GM19239 (cell line): ENCODE data around the gene RAB6B.
A peak's percentile ranks its signal among the peaks of the same experiment; 100 is the strongest.

Experiments used
- DNase-seq: peaks from one replicate; pipeline ENCODE4 v3.0.0; 2011; ENCODE audit warnings: low spot score; ENCODE audit not compliant: insufficient read length
- FAIRE-seq: peaks from 2 replicates; lab custom pipeline; 2011; peaks lifted over from hg19 to GRCh38; lab: Jason Lieb, UNC

Gene RAB6B

GRCh38 chr3:133825969-133826727 is 69.5 kb downstream of the RAB6B start:
- DNase-seq = no peak
- no peak for FAIRE-seq

DNA sequence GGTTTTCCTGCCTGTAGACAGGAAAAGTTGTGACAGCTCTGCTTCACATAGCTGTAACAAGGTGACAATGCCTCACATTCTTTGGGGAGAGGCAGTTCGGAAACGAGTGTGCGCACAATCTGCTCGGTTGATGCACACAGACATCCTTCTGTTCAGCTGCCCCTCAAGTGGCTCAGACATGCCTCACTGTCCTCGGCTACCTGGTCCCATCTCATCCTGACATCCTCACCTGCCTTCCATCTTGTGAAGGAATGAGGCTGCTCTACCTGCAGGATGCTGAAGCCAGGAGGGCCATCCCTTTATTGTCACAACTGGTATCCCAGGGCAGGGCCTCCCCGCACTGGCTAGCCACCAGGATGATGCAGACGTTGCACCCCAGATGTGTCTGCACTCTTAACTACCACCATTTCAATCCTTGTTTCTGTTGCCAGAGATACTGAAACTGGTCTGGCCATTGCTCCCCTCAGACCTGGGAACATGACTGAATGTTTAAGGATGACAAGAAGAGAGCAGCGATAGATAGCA is 70.7 kb downstream of the RAB6B start:
- no peak for DNase-seq
- no peak for FAIRE-seq

GRCh38 chr3:133821767-133822638 is 73.7 kb downstream of the RAB6B start:
- no peak for DNase-seq

GRCh38 chr3:133820889-133821675 is 74.6 kb downstream of the RAB6B start:
- DNase-seq (no peak), FAIRE-seq (no peak)

More at GRCh38 chr3:133821767-133822638, 73.7 kb downstream of the RAB6B start:
- no peak for FAIRE-seq

- DNase-seq = no peak
- FAIRE-seq = no peak
These were observed 75.6 kb downstream of the RAB6B start for GRCh38 chr3:133820129-133820528.

GRCh38 chr3:133815386-133815785 is 80.3 kb downstream of the RAB6B start:
- no peak for FAIRE-seq
- DNase-seq = no peak

- DNase-seq (no peak), FAIRE-seq (no peak)
These were observed 82.8 kb downstream of the RAB6B start for GRCh38 chr3:133812872-133813271.

DNA sequence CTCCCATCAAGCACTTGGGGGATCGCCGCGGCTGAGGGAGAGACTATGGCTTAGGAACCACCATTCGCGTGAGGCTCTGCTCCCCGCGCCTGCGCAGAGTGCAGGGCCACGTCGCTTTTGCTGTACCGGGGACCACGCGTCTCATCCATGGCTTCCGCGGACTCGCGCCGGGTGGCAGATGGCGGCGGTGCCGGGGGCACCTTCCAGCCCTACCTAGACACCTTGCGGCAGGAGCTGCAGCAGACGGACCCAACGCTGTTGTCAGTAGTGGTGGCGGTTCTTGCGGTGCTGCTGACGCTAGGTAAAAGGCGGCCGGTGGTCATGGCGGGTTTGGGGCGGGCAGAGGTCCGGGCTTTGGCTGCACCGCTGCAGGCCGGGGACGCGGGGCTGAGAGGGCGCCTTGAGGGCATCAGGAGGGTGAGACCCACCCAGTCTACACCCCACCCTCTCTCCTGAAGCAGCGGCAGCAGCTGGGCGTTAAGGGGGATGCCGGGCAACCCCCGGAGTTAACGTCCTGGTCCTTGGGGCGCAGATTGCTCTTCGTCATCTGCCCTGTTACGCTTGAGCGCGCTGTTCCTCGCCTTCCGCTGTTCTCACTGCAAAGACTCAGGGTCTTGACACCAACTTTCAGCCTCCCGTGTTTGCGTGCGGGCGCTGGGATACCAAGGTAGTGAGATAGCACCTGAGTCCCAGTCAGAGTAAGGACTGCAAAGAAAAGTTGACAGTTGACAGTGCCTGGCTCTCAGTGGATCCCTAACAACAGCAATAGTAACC is 89.8 kb downstream of the RAB6B start, which contains the start of gene SRPRB:
TSS of gene SRPRB (plus strand) at position 114 of the 774 bp plus-strand sequence. CDS start at position 148, 34 bp downstream.
- DNase-seq (peak; percentile 94), FAIRE-seq (peak; percentile 97)

- no peak for FAIRE-seq
- DNase-seq = no peak
These were observed 90.3 kb downstream of the RAB6B start for GRCh38 chr3:133805384-133805701.

GRCh38 chr3:133804896-133805295 is 90.8 kb downstream of the RAB6B start:
- FAIRE-seq = no peak
- no peak for DNase-seq

- DNase-seq (no peak), FAIRE-seq (no peak)
These were observed 92.2 kb downstream of the RAB6B start for GRCh38 chr3:133803469-133803868.

DNA sequence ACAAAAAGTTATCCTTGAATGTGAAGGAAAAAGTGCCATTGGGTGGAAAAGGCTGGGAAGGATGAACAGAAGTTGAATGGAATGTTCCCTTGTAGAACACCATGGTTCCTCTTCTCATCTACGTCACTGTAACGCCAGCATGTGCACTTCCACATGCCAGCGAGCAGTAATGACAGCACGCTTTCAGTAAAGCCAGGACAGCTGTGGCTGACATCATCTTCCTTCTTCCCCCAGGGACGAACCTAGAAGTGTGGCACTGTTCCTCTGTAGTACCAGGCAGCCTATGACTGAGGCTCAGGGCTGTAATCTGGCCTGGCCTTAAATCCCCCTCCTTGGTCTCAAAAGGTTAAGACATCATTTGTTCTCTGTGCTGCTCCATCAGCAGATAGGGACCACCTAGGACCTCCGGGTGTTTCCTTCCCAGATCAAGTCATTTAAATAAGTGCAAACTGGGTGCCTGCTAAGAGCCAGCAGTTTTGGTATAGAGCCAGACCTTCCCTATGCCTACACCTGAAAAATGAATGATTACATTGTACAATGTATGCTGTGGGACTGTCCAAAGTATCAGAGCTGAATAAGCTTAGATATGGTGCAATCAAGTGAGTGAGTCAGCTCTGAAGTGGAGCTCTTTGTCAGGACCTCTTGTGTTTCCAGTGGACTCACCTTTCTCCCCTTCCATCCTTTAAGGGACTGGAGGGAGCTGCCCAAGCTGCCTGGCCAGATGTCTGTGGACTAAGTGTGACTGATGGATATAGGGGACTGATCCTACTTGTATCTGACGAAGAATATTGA is 95.7 kb downstream of the RAB6B start:
- FAIRE-seq = no peak
- no peak for DNase-seq

GRCh38 chr3:133797396-133798105 is 98.1 kb downstream of the RAB6B start:
- FAIRE-seq = no peak
- no peak for DNase-seq

DNA sequence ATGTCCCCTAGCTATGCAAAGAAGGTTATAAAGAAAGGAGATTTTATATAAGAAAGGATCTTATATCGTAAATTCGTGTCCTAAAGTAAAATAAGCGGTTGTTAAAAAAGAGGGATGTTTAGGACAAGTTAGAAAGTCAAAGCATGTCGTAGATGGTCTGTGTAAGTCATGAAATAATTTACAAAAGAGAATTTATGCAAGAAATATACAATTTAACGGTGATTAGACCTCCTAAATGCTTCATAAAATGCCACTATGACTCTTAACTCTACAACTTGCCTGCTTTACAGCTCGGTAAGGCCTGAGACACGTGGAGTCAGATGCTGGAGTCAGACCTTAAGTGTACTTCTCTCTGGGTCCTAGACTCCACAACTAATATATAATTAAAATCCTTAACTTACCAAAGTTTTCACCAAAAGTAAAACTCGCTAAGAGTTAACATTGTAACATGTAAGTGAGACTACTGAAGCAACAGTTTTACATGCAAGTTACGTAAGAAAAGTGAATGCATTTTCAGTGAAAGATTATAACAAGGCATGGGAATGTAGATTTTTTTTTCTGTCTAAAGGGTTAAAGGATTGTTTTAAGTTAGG is 103.4 kb downstream of the RAB6B start:
- DNase-seq (no peak), FAIRE-seq (no peak)

DNA sequence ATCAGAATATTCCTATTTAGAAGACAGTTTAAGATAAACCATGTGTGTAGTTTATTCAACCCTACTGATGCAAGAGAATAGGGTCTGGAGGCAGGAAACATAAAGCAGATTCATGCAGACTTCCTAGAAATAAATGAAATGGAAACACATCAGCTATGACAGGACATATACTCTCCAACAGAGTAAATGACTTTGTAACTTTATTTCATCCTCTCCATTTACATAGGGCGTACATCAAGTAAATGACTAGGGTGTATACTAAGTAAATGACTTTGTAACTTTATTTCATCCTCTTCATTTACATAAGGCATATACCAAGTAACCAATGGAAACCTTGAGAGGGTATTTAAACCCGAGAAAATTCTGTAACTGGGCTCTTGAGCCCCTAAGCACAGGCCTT is 107.7 kb downstream of the RAB6B start:
- no peak for DNase-seq
- no peak for FAIRE-seq

DNA sequence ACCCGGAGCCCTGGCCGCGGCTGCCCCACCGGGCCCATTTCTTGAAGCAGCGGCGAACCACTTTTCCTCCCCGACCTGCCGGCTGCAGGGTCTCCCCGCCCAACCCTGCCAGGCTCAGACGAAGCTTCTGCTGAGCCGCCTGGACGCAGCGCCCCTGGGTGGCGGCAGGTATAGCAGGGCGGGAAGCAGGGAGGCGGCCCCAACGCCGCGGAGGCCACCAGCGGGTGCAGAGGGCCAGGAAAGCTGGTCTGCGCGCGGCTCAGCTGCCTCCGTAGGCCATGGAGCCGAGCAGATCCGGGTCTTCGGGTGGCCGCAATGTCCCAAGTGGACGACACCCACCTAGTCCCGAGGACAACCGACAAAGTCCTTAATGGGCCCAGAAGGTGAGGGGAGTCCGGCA is 111.9 kb downstream of the RAB6B start:
- FAIRE-seq (no peak), DNase-seq (no peak)

DNA sequence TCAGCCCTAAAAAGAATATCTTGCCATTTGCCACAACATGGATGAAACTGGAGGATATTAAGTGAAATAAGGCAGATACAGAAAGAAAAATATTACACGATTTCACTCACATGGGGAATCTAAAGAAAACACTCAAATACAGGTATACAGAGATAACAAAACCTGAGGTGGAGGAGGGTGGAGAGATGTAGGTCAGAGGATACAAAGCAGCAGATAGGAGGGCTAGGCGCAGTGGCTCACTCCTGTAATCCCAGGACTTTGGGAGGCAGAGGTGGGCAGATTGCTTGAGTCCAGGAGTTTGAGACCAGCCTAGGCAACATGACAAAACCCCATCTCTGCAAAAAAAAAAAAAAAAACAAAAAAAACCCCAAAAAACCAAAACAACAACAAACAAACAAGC is 113.2 kb downstream of the RAB6B start:
- FAIRE-seq (no peak), DNase-seq (no peak)

DNA sequence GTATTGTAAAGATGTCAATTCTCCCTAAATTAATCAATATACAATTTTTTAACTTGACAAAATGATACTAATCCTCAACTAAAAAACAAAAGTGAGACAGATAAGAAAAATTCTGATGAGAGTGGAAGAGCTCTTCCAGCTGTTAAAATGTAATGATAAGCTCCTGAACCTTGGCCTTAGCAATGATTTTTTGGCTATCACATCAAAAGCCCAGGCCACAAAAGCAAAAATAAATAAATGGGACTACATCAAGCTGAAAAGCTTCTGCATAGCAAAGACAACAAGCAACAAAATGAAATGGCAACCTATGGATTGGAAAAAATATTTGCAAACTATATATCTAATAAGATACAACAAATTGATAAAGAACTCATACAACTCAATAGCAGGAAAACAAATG is 114.1 kb downstream of the RAB6B start:
- no peak for DNase-seq
- no peak for FAIRE-seq
